ENCODE data around the gene KIAA0319L. TPM values are rescaled to one million over a fixed set of nuclear protein-coding genes. Genes with fewer than 3 reads are reported as not detected.

KIAA0319L gene
- total RNA-seq, 1 donor from 2014 or later = 58.3 TPM

GRCh38 chr1:35530946-35531345, 26.3 kb downstream of the KIAA0319L start:
- no peaks in the 10 kb centered on the region for H3K4me1 Mint-ChIP-seq
- Histone ChIP-seq H4K20me1 (ENCODE audit: low read depth) (no peaks in the 10 kb centered on the region), H3K36me3 (peaks cover 7% of the 10 kb centered on the region), H3K4me1 (no peaks in the 10 kb centered on the region), H3K27ac (no peak overlapping the region), H3K79me2 (ENCODE audit: low read depth) (peaks cover 29% of the 10 kb centered on the region), H3K4me2 (no peak overlapping the region), H3K4me3 (no peak overlapping the region), H3K9ac (no peak overlapping the region), H3K27me3 (no peaks in the 10 kb centered on the region), H3K9me3 (ENCODE audit: low read depth) (no peaks in the 10 kb centered on the region), H3F3A (ENCODE audit: low read depth) (no peaks in the 10 kb centered on the region), H2AFZ (replicated peaks) (no peak overlapping the region)
- no peaks in the 10 kb centered on the region for H3K27me3 Mint-ChIP-seq (ENCODE audit: insufficient read depth, low read depth)
- TF ChIP-seq EZH2phosphoT487 (IDR thresholded peaks at IDR 0.05) (no peak), EZH2 (IDR thresholded peaks at IDR 0.05) (no peak), CTCF (IDR thresholded peaks at IDR 0.05) (no peak)
- peaks cover 43% of the 10 kb centered on the region for H3K9me3 Mint-ChIP-seq
- DNase-seq (ENCODE audit: low spot score) = no peak
- peaks cover 54% of the 10 kb centered on the region for H3K36me3 Mint-ChIP-seq
- no peak overlapping the region for H3K4me3 Mint-ChIP-seq
- H3K27ac Mint-ChIP-seq = no peak overlapping the region

GRCh38 chr1:35530168-35530567, 27.0 kb downstream of the KIAA0319L start:
- Histone ChIP-seq H3K27me3 (no peaks in the 10 kb centered on the region), H2AFZ (replicated peaks) (no peak overlapping the region), H3K36me3 (peaks cover 7% of the 10 kb centered on the region), H4K20me1 (ENCODE audit: low read depth) (no peaks in the 10 kb centered on the region), H3F3A (ENCODE audit: low read depth) (no peaks in the 10 kb centered on the region), H3K79me2 (ENCODE audit: low read depth) (peaks cover 21% of the 10 kb centered on the region), H3K27ac (no peak overlapping the region), H3K4me2 (no peak overlapping the region), H3K9ac (no peak overlapping the region), H3K9me3 (ENCODE audit: low read depth) (no peaks in the 10 kb centered on the region), H3K4me1 (no peaks in the 10 kb centered on the region), H3K4me3 (no peak overlapping the region)
- H3K27me3 Mint-ChIP-seq (ENCODE audit: insufficient read depth, low read depth) = no peaks in the 10 kb centered on the region
- no peak overlapping the region for H3K4me3 Mint-ChIP-seq
- peaks cover 50% of the 10 kb centered on the region for H3K36me3 Mint-ChIP-seq
- no peak overlapping the region for H3K27ac Mint-ChIP-seq
- DNase-seq (ENCODE audit: low spot score) = no peak
- H3K4me1 Mint-ChIP-seq = no peaks in the 10 kb centered on the region
- H3K9me3 Mint-ChIP-seq = peaks cover 43% of the 10 kb centered on the region
- no peak for TF ChIP-seq CTCF (IDR thresholded peaks at IDR 0.05)
- TF ChIP-seq EZH2phosphoT487 (IDR thresholded peaks at IDR 0.05) = no peak
- no peak for TF ChIP-seq EZH2 (IDR thresholded peaks at IDR 0.05)

- Histone ChIP-seq H3K9ac (no peak overlapping the region), H3K9me3 (ENCODE audit: low read depth) (no peaks in the 10 kb centered on the region), H4K20me1 (ENCODE audit: low read depth) (no peaks in the 10 kb centered on the region), H3K36me3 (no peaks in the 10 kb centered on the region), H3K27me3 (no peaks in the 10 kb centered on the region), H3K4me3 (no peak overlapping the region), H2AFZ (replicated peaks) (no peak overlapping the region), H3F3A (ENCODE audit: low read depth) (no peaks in the 10 kb centered on the region), H3K27ac (no peak overlapping the region), H3K79me2 (ENCODE audit: low read depth) (no peaks in the 10 kb centered on the region), H3K4me1 (no peaks in the 10 kb centered on the region), H3K4me2 (no peak overlapping the region)
- no peak for DNase-seq (ENCODE audit: low spot score)
- no peak overlapping the region for H3K4me3 Mint-ChIP-seq
- no peaks in the 10 kb centered on the region for H3K4me1 Mint-ChIP-seq
- H3K36me3 Mint-ChIP-seq = peaks cover 29% of the 10 kb centered on the region
- H3K27ac Mint-ChIP-seq = no peak overlapping the region
- H3K27me3 Mint-ChIP-seq (ENCODE audit: insufficient read depth, low read depth) = no peaks in the 10 kb centered on the region
- TF ChIP-seq EZH2 (IDR thresholded peaks at IDR 0.05) (no peak), EZH2phosphoT487 (IDR thresholded peaks at IDR 0.05) (no peak), CTCF (IDR thresholded peaks at IDR 0.05) (no peak)
- peaks cover 29% of the 10 kb centered on the region for H3K9me3 Mint-ChIP-seq
Observed at GRCh38 chr1:35524106-35524505, 33.1 kb downstream of the KIAA0319L start.

All from neural progenitor cell (in vitro differentiated cells).